NCI-H1092 (cell line): Measurements from ENCODE around the gene CTCF.

Source experiments
- DNase-seq: peaks from one replicate; lab custom pipeline; 2025; lab: John Stamatoyannopoulos, UW

CTCF gene

GRCh38 chr16:67535201-67535600, 27.1 kb upstream of the CTCF start:
- DNase-seq = no peak

DNA sequence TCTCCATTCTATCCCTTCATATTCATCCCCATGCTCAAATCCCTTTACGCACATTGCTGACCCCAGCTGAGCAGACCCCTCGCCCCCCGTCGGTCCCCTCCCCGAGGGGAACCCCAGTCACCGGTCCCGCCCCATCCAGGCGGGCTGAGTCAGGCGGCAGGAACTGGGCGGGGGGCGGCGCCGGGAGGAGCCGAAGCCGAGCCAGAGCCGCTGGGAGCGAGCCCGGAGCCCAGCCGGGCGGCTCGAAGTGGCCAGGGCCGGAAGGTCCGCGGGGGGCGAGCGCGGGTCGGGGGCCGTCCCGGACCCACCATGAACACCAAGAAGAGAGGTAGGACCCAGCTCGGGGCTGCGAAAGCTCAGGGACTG, 25.1 kb upstream of the CTCF start:
- no peak for DNase-seq

DNA sequence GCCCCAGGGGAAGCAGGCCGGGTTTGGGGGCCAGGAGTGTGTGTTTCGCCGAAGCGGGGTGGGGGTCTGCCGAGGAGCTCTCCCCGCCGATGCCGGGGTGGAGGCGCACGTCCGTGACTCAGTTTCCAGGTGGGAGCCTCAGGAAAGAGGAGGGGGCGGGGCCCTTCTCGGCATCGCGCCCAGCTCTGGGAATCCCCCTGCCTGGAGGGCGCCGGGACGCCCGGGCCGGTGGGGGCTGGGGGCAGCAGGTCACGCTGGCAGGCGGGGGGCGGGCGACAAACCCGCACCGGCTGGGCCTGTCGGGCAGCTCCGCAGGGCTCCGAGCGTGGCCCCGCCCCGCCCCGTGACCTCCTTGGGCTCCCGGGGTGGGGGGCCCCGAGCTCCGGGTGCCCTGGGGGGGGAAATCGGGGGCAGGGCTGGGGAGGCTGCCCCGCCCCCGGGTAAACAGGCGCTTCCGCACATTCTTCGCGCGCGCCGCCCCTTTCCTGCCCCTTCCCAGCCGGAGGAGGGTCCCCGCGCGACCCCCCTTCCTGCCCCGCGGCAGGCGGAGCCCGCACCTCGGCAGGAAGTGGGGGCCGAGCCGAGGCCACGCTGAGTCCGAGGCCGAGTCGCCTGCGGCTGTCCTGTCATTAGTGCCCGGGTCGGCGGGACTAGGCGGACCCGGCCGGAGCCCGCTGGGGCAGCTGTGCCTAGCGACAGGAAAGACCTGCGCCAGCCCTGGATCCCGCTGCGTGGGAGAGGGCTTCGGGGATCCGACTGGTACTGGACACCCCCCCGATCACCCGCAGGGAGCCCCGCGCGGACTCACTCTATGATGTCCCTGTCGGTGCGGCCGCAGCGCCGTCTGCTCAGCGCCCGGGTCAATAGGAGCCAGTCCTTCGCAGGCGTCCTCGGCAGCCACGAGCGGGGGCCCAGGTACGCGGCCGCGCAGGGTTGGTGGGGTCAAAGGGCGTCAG, 24.4 kb upstream of the CTCF start:
- no peak for DNase-seq

GRCh38 chr16:67538666-67539101, 23.6 kb upstream of the CTCF start:
- no peak for DNase-seq

- DNase-seq = no peak
Measured at GRCh38 chr16:67539271-67539670, 23.1 kb upstream of the CTCF start.

- no peak for DNase-seq
Measured at GRCh38 chr16:67539691-67540635, 22.4 kb upstream of the CTCF start.

DNA sequence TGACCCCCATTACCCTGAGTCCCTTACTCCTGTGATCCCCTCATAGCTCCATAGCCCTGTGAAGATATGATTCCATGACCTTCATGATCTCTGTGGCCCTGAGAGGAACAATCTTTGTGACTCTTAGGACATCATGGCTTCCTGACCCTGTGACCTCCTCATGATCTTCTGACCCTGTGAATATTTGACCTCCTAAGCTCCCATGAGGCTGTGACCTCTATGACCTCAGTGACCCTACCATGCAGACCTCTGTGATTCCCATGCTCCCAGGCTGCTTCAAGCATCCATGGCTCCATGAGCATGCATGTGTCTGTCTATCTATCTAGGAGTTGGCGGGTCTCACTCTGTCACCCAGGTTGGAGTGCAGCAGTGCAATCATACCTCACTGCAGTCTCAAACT, 21.6 kb upstream of the CTCF start:
- no peak for DNase-seq

DNA sequence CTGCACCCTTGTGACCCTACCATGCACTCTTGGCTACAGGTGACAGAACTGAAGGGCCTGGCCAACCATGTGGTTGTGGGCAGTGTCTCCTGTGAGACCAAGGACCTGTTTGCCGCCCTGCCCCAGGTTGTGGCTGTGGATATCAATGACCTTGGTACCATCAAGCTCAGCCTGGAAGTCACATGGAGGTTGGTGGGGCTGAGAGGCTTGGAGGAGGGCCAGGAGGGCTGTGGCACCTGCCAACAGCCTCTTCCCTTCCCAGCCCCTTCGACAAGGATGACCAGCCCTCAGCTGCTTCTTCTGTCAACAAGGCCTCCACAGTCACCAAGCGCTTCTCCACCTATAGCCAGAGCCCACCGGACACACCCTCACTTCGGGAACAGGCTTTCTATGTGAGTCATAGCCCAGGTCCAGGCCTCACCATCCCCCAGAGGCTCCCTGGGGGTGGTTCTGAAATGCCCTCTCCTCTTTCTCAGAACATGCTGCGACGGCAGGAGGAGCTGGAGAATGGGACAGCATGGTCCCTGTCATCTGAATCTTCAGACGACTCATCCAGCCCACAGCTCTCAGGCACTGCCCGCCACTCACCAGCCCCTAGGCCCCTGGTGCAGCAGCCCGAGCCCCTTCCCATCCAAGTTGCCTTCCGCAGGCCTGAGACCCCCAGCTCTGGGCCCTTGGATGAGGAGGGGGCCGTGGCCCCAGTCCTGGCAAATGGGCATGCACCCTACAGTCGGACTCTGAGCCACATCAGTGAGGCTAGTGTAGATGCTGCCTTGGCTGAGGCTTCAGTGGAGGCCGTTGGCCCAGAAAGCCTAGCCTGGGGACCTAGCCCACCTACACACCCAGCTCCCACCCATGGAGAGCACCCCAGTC, 20.7 kb upstream of the CTCF start:
- DNase-seq = peak; percentile 46

- DNase-seq = no peak
Measured at GRCh38 chr16:67542464-67542863, 19.9 kb upstream of the CTCF start.

GRCh38 chr16:67543036-67543435, 19.3 kb upstream of the CTCF start:
- no peak for DNase-seq

GRCh38 chr16:67543582-67543981, 18.7 kb upstream of the CTCF start:
- DNase-seq = no peak

DNA sequence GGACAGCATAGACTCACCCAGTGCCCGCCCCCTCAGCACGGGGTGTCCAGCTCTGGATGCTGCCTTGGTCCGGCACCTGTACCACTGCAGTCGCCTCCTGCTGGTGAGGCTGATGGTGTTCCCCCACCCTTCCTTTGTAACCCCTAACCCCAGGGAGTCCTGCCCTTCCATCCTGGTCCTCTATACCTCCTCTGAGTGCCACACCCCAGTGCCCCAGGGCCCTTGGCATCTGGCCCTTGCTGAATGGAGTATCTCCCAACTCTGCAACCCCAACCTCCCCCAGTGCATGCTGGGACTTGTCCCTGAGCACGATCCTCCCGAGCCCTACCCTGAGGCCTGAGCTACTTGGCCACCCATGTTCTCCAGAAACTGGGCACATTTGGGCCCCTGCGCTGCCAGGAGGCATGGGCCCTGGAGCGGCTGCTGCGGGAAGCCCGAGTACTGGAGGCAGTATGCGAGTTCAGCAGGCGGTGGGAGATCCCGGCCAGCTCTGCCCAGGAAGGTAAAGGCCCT, 17.9 kb upstream of the CTCF start:
- no peak for DNase-seq

GRCh38 chr16:67544844-67545664, 17.3 kb upstream of the CTCF start:
- no peak for DNase-seq

DNA sequence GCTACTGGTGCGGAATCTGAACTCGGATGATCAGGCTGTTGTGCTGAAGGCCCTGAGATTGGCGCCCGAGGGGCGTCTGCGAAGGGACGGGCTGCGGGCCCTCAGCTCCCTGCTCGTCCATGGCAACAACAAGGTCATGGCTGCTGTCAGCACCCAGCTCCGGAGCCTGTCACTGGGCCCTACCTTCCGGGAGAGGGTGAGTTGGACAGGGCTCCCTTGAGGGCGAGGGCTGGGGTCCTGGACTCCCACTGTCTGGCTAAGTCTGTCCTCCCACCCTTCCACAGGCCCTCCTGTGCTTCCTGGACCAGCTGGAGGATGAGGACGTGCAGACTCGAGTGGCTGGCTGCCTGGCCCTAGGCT, 16.7 kb upstream of the CTCF start:
- no peak for DNase-seq

DNA sequence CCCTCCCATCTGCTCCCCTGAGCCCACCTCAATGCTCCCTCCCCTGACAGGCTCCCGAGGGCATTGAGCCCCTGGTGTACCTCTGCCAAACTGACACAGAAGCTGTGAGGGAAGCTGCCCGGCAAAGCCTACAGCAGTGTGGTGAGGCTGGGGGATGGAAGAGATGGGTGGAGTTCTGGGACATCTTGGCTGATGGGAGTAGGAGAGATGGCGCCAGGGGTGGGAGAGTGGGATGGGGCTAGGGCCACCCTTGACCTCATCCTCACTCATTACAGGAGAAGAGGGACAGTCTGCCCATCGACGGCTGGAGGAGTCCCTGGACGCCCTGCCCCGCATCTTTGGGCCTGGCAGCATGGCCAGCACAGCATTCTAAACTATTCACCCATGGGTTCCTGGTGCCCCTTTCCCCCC, 16.2 kb upstream of the CTCF start:
- no peak for DNase-seq

DNA sequence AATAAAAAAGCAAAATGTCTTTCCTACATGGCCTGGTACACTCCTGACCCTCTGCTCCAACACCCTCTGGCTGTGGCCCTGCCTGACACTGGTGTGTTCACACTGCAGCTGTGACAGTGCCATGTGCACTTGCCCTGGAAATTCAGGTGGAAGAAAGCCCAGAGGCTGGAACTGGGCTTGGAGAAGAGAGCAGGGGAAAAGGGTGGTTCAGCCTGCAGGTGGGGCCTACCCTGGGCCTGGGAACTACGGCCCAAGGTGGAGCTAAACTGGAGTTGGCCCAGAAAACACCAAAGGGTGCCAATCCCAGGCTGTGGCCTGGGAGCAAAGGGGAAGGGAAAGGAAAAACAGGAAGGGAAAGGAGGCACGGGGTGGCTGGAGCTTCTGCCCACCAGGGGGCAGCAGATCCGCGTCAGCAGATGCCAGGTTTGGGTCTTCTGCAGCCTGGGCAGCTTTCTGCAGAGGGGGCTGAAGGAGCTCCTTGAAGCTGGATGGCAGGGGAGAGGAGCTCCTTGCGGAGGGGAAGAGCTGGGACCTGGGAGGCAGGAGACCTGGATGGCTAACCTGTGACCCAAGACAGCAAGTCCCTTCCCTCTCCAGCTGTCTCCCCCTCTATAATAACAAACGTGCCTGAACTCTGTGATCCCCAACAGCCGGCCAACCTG, 15.4 kb upstream of the CTCF start:
- peak; percentile 21 for DNase-seq

GRCh38 chr16:67547423-67548264, 14.7 kb upstream of the CTCF start:
- DNase-seq = no peak

DNA sequence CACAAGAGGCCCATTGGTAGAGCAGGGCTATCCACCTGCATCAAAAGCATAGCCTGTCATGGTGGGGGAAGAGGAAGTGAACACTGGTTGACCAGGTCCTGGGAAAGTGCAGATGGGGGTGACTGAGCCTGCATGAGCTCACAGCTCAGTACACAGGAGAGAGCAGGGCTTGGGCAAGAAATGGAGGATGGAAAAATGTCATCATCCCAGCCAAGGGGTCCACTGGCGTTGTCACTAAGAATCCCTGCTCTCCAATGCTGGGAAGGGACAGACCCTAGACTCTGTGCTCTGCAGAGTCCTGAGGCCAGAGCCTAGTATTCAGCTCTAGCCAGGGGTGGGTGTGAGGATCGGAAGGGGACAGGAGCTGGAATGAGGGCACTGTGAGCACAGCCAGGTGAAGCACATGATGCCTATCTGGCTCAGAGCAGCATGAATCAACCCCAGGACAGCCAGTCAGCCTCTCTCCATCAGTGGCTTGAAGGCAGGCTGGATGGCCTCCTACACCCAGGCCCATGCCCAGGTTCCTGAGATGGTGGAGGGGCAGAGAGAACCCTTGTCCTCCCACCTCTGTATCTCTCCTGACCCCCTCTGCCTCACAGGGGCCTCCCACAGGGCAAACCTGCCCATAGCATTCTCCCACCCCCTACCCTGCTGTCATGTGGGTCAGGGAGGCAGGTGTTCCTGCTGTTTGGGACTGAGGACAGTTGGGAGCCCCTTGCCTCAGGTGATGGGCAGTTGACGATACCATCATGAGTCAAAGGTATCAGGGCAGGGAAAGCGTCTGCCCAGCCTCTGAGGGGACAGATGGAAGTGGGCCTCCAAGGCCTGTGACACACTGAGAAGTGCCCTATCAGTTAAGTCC, 13.8 kb upstream of the CTCF start:
- DNase-seq = no peak
